ENCODE measurements around the gene CLEC12A.
"Not testable (repeated sequence)": the region's sequence is repeated elsewhere in the genome, so short reads cannot be mapped to it uniquely, and the experiment has no call there.

The CLEC12A gene

GRCh38 chr12:9974731-9975130 is 3.5 kb downstream of the CLEC12A start:
- DNase-seq = not testable (repeated sequence)

- no peak for DNase-seq
These were observed 4.4 kb downstream of the CLEC12A start for GRCh38 chr12:9975614-9976013.

GRCh38 chr12:9976626-9977025 is 5.4 kb downstream of the CLEC12A start:
- not testable (repeated sequence) for DNase-seq

GRCh38 chr12:9977916-9978315 is 6.7 kb downstream of the CLEC12A start:
- DNase-seq = no peak

- DNase-seq = no peak
These were observed 8.9 kb downstream of the CLEC12A start for GRCh38 chr12:9980126-9980525.

GRCh38 chr12:9991876-9992275 is 20.7 kb downstream of the CLEC12A start:
- no peak for DNase-seq

GRCh38 chr12:9992296-9992695 is 21.1 kb downstream of the CLEC12A start:
- DNase-seq = no peak

- DNase-seq = no peak
These were observed 27.8 kb downstream of the CLEC12A start, which contains the start of gene CLEC1B for GRCh38 chr12:9999016-9999415. Gene CLEC1B, minus strand, starts transcription at chr12:9999121. Its CDS starts 21 bp downstream, at chr12:9999100.

GRCh38 chr12:10001171-10001776 is 30.1 kb downstream of the CLEC12A start:
- no peak for DNase-seq

- DNase-seq = no peak
These were observed 41.6 kb downstream of the CLEC12A start for GRCh38 chr12:10012630-10013330.

- no peak for DNase-seq
These were observed 44.2 kb downstream of the CLEC12A start for GRCh38 chr12:10015450-10015849.

GRCh38 chr12:10016881-10017280 is 45.7 kb downstream of the CLEC12A start:
- DNase-seq = no peak

- DNase-seq = no peak
These were observed 47.2 kb downstream of the CLEC12A start for GRCh38 chr12:10018386-10018785.

- DNase-seq = no peak
These were observed 50.1 kb downstream of the CLEC12A start for GRCh38 chr12:10021342-10021741.

GRCh38 chr12:10025236-10025635 is 54.0 kb downstream of the CLEC12A start:
- no peak for DNase-seq

- DNase-seq = not testable (repeated sequence)
These were observed 55.5 kb downstream of the CLEC12A start for GRCh38 chr12:10026666-10027065.

- no peak for DNase-seq
These were observed 56.1 kb downstream of the CLEC12A start for GRCh38 chr12:10027311-10027710.

- no peak for DNase-seq
These were observed 56.5 kb downstream of the CLEC12A start for GRCh38 chr12:10027721-10028120.

- DNase-seq = no peak
These were observed 59.2 kb downstream of the CLEC12A start, which contains the start of gene CLEC9A for GRCh38 chr12:10030446-10030845. Gene CLEC9A, plus strand, starts transcription at chr12:10030682. Its CDS starts 22,006 bp downstream, at chr12:10052688.

GRCh38 chr12:10031321-10031720 is 60.1 kb downstream of the CLEC12A start:
- no peak for DNase-seq

GRCh38 chr12:10031771-10032175 is 60.6 kb downstream of the CLEC12A start:
- DNase-seq = no peak

- DNase-seq = no peak
These were observed 62.8 kb downstream of the CLEC12A start for GRCh38 chr12:10033783-10034545.
